ENCODE results near the gene FBXW4. TPM values are rescaled to one million over a fixed set of nuclear protein-coding genes. Genes with fewer than 3 reads are reported as not detected.

The FBXW4 gene
- total RNA-seq, 4 donors from 2014 or later: 57.0 to 84.8 (median 65.2) TPM

- 83 to 92% methylated on average over 4 to 13 of the region's 13 CpGs for WGBS, 2 donors
- H3K27me3 ChIP-seq: no peaks in the 10 kb centered on the region
- no peak overlapping the region for H3K27ac ChIP-seq
- H3K9me3 ChIP-seq: no peaks in the 10 kb centered on the region
- H3K4me1 ChIP-seq: no peaks in the 10 kb centered on the region
- H3K36me3 ChIP-seq: peaks cover 0 to 75% (median 18%) of the 10 kb centered on the region in 3 donors
- no peak overlapping the region for H3K4me3 ChIP-seq
- no peak for TF ChIP-seq POLR2A (IDR thresholded peaks at IDR 0.05)
- TF ChIP-seq EP300 (IDR thresholded peaks at IDR 0.05): no peak
- TF ChIP-seq CTCF (IDR thresholded peaks at IDR 0.05): no peak
- no peak for DNase-seq (ENCODE audit: low spot score in 2 of 2)
These were observed 116.0 kb downstream of the FBXW4 start for GRCh38 chr10:101578803-101579515.

- Histone ChIP-seq H3K27ac (no peak overlapping the region), H3K27me3 (no peaks in the 10 kb centered on the region), H3K4me1 (no peaks in the 10 kb centered on the region), H3K4me3 (no peak overlapping the region), H3K36me3 (peaks cover 0 to 72% (median 13%) of the 10 kb centered on the region in 3 donors), H3K9me3 (peaks cover 0 to 4% (median 0%) of the 10 kb centered on the region in 4 donors)
- 76 to 82% methylated on average over 5 of the region's 5 CpGs for WGBS, 2 donors
- TF ChIP-seq EP300 (IDR thresholded peaks at IDR 0.05) (no peak), POLR2A (IDR thresholded peaks at IDR 0.05) (no peak), CTCF (IDR thresholded peaks at IDR 0.05) (no peak)
- no peak for DNase-seq (ENCODE audit: low spot score in 2 of 2)
These were observed 116.8 kb downstream of the FBXW4 start for GRCh38 chr10:101578192-101578591.

DNA sequence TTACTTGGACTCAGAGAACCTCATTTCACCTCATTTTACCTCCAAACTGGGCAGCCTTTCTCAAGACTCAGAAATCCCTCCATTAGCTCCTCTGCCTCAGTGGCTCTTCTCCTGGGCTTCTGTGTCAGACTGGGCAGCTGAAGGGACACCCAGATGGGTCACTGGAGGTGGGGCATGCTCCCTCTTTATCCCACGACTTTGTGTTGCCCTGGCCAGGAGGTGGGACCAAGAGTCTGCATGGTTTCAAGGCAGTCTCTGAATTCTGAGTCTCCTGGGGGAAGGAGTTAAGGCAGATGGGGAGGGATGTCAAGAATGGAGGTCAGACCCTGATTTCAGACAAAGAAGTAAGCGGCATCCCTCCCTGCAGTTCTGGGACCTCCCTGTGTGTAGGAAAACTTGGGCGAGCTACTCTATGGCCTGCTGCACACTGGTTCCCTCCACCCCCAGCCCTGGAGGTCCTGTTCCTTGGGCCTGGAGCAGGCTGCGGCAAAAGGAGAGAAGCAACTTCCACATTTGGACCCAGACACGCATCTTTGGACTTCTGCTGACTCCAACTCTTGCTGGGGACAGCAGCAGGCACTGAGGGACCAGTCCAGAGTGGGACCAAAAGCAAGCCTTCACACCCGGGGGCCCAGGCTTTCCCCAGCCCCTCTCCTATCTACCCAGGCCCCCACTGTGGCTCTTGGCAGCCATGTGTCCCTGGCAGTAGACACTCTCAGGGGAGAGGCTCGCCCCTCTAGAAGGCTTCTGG lies 117.7 kb downstream of the FBXW4 start:
- 86 to 88% methylated on average over 6 to 7 of the region's 7 CpGs for WGBS, 2 donors
- TF ChIP-seq EP300 (IDR thresholded peaks at IDR 0.05): no peak
- TF ChIP-seq POLR2A (IDR thresholded peaks at IDR 0.05): no peak
- TF ChIP-seq CTCF (IDR thresholded peaks at IDR 0.05): no peak
- Histone ChIP-seq H3K36me3 (peaks cover 0 to 72% (median 8%) of the 10 kb centered on the region in 3 donors), H3K9me3 (peaks cover 0 to 13% (median 2%) of the 10 kb centered on the region in 4 donors), H3K27me3 (no peaks in the 10 kb centered on the region), H3K4me1 (no peaks in the 10 kb centered on the region), H3K4me3 (no peak overlapping the region), H3K27ac (no peak overlapping the region)
- DNase-seq (ENCODE audit: low spot score in 2 of 2): no peak

GRCh38 chr10:101576211-101576863 lies 118.6 kb downstream of the FBXW4 start:
- TF ChIP-seq CTCF (IDR thresholded peaks at IDR 0.05) (no peak), POLR2A (IDR thresholded peaks at IDR 0.05) (no peak), EP300 (IDR thresholded peaks at IDR 0.05) (no peak)
- Histone ChIP-seq H3K36me3 (peaks cover 0 to 65% (median 8%) of the 10 kb centered on the region in 3 donors), H3K27ac (no peak overlapping the region), H3K9me3 (peaks cover 0 to 16% (median 2%) of the 10 kb centered on the region in 4 donors), H3K4me3 (no peak overlapping the region), H3K4me1 (no peaks in the 10 kb centered on the region), H3K27me3 (no peaks in the 10 kb centered on the region)
- no peak for DNase-seq (ENCODE audit: low spot score in 2 of 2)
- WGBS, 2 donors: 86 to 92% methylated on average over 7 of the region's 7 CpGs
